Measurements from ENCODE around the gene REELD1.

- TF ChIP-seq, protein P1, sequence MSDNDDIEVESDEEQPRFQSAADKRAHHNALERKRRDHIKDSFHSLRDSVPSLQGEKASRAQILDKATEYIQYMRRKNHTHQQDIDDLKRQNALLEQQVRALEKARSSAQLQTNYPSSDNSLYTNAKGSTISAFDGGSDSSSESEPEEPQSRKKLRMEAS (IDR thresholded peaks at IDR 0.05; ENCODE audit: insufficient read depth, insufficient read length), result no peak
- TF ChIP-seq POLR2A (IDR thresholded peaks at IDR 0.05; ENCODE audit: low read depth, low read length), result no peak
- TF ChIP-seq CTCF (IDR thresholded peaks at IDR 0.05; ENCODE audit: extremely low read depth in 1 of 2, insufficient read depth in 1 of 2, low read depth in 1 of 2, low read length in 2 of 2), result no peak
- no peak for TF ChIP-seq JUN (IDR thresholded peaks at IDR 0.05; ENCODE audit: borderline replicate concordance, insufficient read depth, insufficient read length, low read depth)
- TF ChIP-seq EZH2 (IDR thresholded peaks at IDR 0.05; ENCODE audit: borderline replicate concordance, low read depth, low read length, severe bottlenecking), result no peak
- no peak for TF ChIP-seq MYC (IDR thresholded peaks at IDR 0.05; ENCODE audit: low read depth, low read length)
- TF ChIP-seq POLR2AphosphoS5 (IDR thresholded peaks at IDR 0.05; ENCODE audit: insufficient read depth, low read depth, low read length), result no peak
- TF ChIP-seq GATA2 (IDR thresholded peaks at IDR 0.05; ENCODE audit: insufficient read depth, insufficient read length, low read depth, low read length), result no peak
- no peak for TF ChIP-seq FOS (IDR thresholded peaks at IDR 0.05; ENCODE audit: borderline replicate concordance, insufficient read depth, low read length)
Measured at GRCh38 chr4:146224326-146224966, 10.1 kb downstream of the REELD1 start.

Measured in endothelial cell of umbilical vein (primary cell).